GM23248 (cell line): Measurements from ENCODE around the gene DYNLRB1.

ENCODE experiments used
- EZH2 ChIP-seq: fragments of 200-600 bp; sonication (generic); IDR thresholded peaks from 2 replicates; pipeline ENCODE4 v1.6.1; 2018; ENCODE audit warnings: antibody characterized with exemption, mild to moderate bottlenecking; ENCODE audit not compliant: insufficient read depth, poor library complexity, severe bottlenecking
- EZH2phosphoT487 ChIP-seq: fragments of 200-600 bp; sonication (generic); IDR thresholded peaks from 2 replicates; pipeline ENCODE4 v1.6.1; 2018; ENCODE audit warnings: antibody characterized with exemption, moderate library complexity, mild to moderate bottlenecking, low read depth; ENCODE audit not compliant: insufficient read depth

DNA sequence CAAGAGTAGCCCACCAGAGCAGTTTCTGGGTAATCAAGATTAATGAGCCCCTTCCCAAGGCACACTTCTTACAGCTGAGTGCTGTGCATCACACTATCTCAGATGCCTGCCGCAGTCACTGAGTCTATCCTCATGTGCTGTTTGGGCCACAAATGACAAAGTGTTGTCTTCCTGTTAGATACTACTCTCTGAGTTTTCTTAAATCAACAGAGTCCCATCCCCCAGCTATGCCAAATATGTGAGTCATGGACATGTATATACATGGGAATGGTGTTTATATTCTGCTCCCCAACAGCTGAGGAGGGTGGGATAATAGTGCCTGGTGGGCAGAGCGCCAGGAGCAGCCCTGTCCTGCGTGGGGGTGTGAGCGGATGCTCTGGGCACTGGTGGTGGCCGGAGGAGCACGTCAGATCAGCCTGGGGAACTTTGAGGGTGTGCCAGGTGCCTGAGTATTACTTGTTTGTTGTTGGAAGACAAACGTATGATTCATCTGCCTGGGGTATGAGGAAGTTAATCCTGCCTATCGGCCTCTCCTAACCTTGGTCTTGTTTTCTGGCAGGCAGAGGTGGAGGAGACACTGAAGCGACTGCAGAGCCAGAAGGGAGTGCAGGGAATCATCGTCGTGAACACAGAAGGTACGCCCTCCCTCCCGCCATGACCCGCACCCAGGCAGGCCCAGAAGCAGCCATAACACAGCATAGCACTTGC lies 9.6 kb downstream of the DYNLRB1 start:
- no peak for TF ChIP-seq EZH2
- no peak for TF ChIP-seq EZH2phosphoT487
